Ascending aorta (tissue), 2 donors: ENCODE measurements around the gene ANAPC16. TPM values are rescaled to one million over a fixed set of nuclear protein-coding genes. Genes with fewer than 3 reads are reported as not detected.
"Not testable (repeated sequence)": the region's sequence is repeated elsewhere in the genome, so short reads cannot be mapped to it uniquely, and the experiment has no call there.

Source experiments
- DNase-seq, 2 donors: peaks; one replicate each; pipeline ENCODE4 v3.0.0-alpha.2; 2019; ENCODE audit warnings: low spot score in 2 of 2
- H3K27ac ChIP-seq, 2 donors: fragments of 200-600 bp; sonication (generic); one replicate each; pipeline ENCODE4 v1.5.1; 2016 to 2017; ENCODE audit warnings: mild to moderate bottlenecking in 1 of 2
- H3K27me3 ChIP-seq: fragments of 200-600 bp; sonication (generic); one replicate; pipeline ENCODE4 v1.5.1; 2017
- H3K36me3 ChIP-seq, 2 donors: fragments of 200-600 bp; sonication (generic); one replicate each; pipeline ENCODE4 v1.5.1; 2016
- H3K4me1 ChIP-seq, 2 donors: fragments of 200-600 bp; sonication (generic); one replicate each; pipeline ENCODE4 v1.5.1; 2016 to 2017; ENCODE audit warnings: mild to moderate bottlenecking in 1 of 2
- H3K4me3 ChIP-seq, 2 donors: fragments of 200-600 bp; sonication (generic); one replicate each; pipeline ENCODE4 v1.5.1; 2016 to 2017; ENCODE audit warnings: mild to moderate bottlenecking in 1 of 2
- H3K9me3 ChIP-seq, 2 donors: fragments of 200-600 bp; sonication (generic); one replicate each; pipeline ENCODE4 v1.5.1; 2016
- CTCF ChIP-seq, 3 experiments: fragments of 200-600 bp in 2 of 3; fragments of 450-650 bp in 1 of 3; sonication (generic) in 2 of 3; IDR thresholded peaks; one replicate each; pipeline ENCODE4 v1.5.1; 2016 to 2019; ENCODE audit warnings: antibody characterized with exemption in 3 of 3, mild to moderate bottlenecking in 1 of 3, moderate library complexity in 1 of 3
- intact Hi-C: fragments of 100-400 bp; cut with DNase I; formaldehyde crosslinking; loops from one replicate; pipeline ENCODE4 v1.15.1; 2023
- total RNA-seq: library from RNA; depleted of rRNA; stranded (reverse); fragments of >200 nt; gene quantifications from one replicate; pipeline ENCODE4 v1.1.0, GENCODE V29; 2016

Gene ANAPC16
- total RNA-seq, 1 donor from 2014 or later, result 22.8 TPM

GRCh38 chr10:72278668-72279393, 63.0 kb downstream of the ANAPC16 start:
- H3K27ac ChIP-seq, result no peak overlapping the region
- H3K27me3 ChIP-seq, result no peaks in the 10 kb centered on the region
- H3K36me3 ChIP-seq, result peaks cover 22 to 24% of the 10 kb centered on the region in 2 donors
- no peak for TF ChIP-seq CTCF (IDR thresholded peaks at IDR 0.05)
- no peak overlapping the region for H3K4me3 ChIP-seq
- intact Hi-C loops, result loop anchor here (5.0 kb wide), 1 partner anchor 38 kb away; no protein-coding TSS in a partner anchor
- no peak for DNase-seq
- peaks cover 3 to 14% of the 10 kb centered on the region in 2 donors for H3K4me1 ChIP-seq
- no peaks in the 10 kb centered on the region for H3K9me3 ChIP-seq

DNA sequence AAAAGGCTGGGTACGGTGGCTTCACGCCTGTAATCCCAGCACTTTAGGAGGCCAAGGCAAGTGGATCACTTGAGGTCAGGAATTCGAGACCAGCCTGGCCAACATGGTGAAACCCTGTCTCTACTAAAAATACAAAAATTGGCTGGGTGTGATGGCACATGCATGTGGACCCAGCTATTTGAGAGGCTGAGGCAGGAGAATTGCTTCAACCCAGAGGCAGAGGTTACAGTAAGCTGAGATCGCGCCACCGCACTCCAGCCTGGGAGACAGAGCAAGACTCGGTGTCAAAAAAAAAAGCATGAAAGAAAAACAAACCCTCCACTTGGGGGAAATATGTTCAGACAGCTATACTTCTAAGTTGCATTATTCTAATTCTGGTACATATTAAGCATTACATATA, 63.8 kb downstream of the ANAPC16 start:
- H3K9me3 ChIP-seq, H3K4me3 ChIP-seq, H3K27ac ChIP-seq, H3K27me3 ChIP-seq, DNase-seq: not testable (repeated sequence)
- intact Hi-C loops, result loop anchor here (5.0 kb wide), 1 partner anchor 38 kb away; no protein-coding TSS in a partner anchor
- Histone ChIP-seq H3K4me1 (peaks cover 3 to 14% of the 10 kb centered on the region in 2 donors), H3K36me3 (peaks cover 17 to 19% of the 10 kb centered on the region in 2 donors)

GRCh38 chr10:72283131-72283530, 67.3 kb downstream of the ANAPC16 start:
- Histone ChIP-seq H3K27me3 (no peaks in the 10 kb centered on the region), H3K36me3 (no peaks in the 10 kb centered on the region), H3K27ac (no peak overlapping the region), H3K9me3 (no peaks in the 10 kb centered on the region), H3K4me3 (no peak overlapping the region), H3K4me1 (peaks cover 0 to 3% of the 10 kb centered on the region in 2 donors)
- TF ChIP-seq CTCF (IDR thresholded peaks at IDR 0.05), result no peak
- no peak for DNase-seq
- intact Hi-C loops, result no loop called here

Other genes starting within 250 kb of the ANAPC16 start
- gene SPOCK2, start 127.5 kb upstream of the ANAPC16 start, total RNA-seq, result 9.7 TPM
- gene ASCC1, start 264 bp downstream of the ANAPC16 start, total RNA-seq, result 5.5 TPM
- 394 TPM for gene DDIT4, start 57.9 kb downstream of the ANAPC16 start, total RNA-seq
- 46.1 TPM for gene DNAJB12, start 138.9 kb downstream of the ANAPC16 start, total RNA-seq